Choroid plexus epithelial cell (primary cell): ENCODE measurements around the gene HCN2.
"Not testable (repeated sequence)": the region's sequence is repeated elsewhere in the genome, so short reads cannot be mapped to it uniquely, and the experiment has no call there.

ENCODE experiments used
- DNase-seq: peaks from one replicate; pipeline ENCODE4 v3.0.0-alpha.2; 2010; ENCODE audit warnings: low read depth
- H3K4me3 ChIP-seq: 2 replicates; pipeline ENCODE4 v1.5.1; 2011; ENCODE audit warnings: low read depth, mild to moderate bottlenecking, control low read depth, low read length, moderate library complexity
- CTCF ChIP-seq: conservative IDR thresholded peaks from 2 replicates; pipeline ENCODE4 v1.5.1; 2011; ENCODE audit warnings: low read depth, mild to moderate bottlenecking, control low read depth, inconsistent platforms, low read length, moderate library complexity

The HCN2 gene

GRCh38 chr19:583198-583967 is 6.3 kb upstream of the HCN2 start:
- no peak for DNase-seq
- TF ChIP-seq CTCF: no peak
- H3K4me3 ChIP-seq: no peak overlapping the region

GRCh38 chr19:583968-584239 is 5.8 kb upstream of the HCN2 start:
- H3K4me3 ChIP-seq: no peak overlapping the region
- no peak for DNase-seq
- TF ChIP-seq CTCF: no peak

- DNase-seq: peak; percentile 58
- TF ChIP-seq CTCF: peak; percentile 82
- H3K4me3 ChIP-seq: no peak overlapping the region
These were observed 5.3 kb upstream of the HCN2 start for GRCh38 chr19:584240-585001.

- H3K4me3 ChIP-seq, DNase-seq: not testable (repeated sequence)
These were observed 4.5 kb upstream of the HCN2 start for GRCh38 chr19:585146-585545.

GRCh38 chr19:585551-586110 is 4.0 kb upstream of the HCN2 start:
- TF ChIP-seq CTCF: no peak
- H3K4me3 ChIP-seq: no peak overlapping the region
- DNase-seq: no peak

GRCh38 chr19:588093-588740 is 1.5 kb upstream of the HCN2 start:
- peak overlapping the region; percentile 31 for H3K4me3 ChIP-seq

More at GRCh38 chr19:588093-588740, 1.5 kb upstream of the HCN2 start:
- DNase-seq: peak; percentile 87
- peak; percentile 83 for TF ChIP-seq CTCF
